Measurements from ENCODE around the gene DCAF4L1.
A peak's percentile ranks its signal among the peaks of the same experiment; 100 is the strongest.

The DCAF4L1 gene

GRCh38 chr4:41981456-41981855 lies at the start of gene DCAF4L1:
Gene DCAF4L1, plus strand, starts transcription at chr4:41981756. Its CDS starts 37 bp downstream, at chr4:41981793.
- no peak for DNase-seq

GRCh38 chr4:41932988-41933387 lies 48.6 kb upstream of the DCAF4L1 start:
- no peak for DNase-seq

- DNase-seq, result no peak
Observed at GRCh38 chr4:41933997-41934503, 47.5 kb upstream of the DCAF4L1 start.

GRCh38 chr4:41934514-41934900 lies 47.0 kb upstream of the DCAF4L1 start:
- DNase-seq, result no peak

- peak; percentile 72 for DNase-seq
Observed at GRCh38 chr4:41934901-41935651, 46.5 kb upstream of the DCAF4L1 start, which contains the start of gene TMEM33. Gene TMEM33, plus strand, starts transcription at chr4:41935429. Its CDS starts 56 bp downstream, at chr4:41935485.

- peak; percentile 19 for DNase-seq
Observed at GRCh38 chr4:41935652-41936021, 45.9 kb upstream of the DCAF4L1 start.

GRCh38 chr4:41939016-41939626 lies 42.4 kb upstream of the DCAF4L1 start:
- no peak for DNase-seq

GRCh38 chr4:41940834-41941233 lies 40.7 kb upstream of the DCAF4L1 start:
- no peak for DNase-seq

- DNase-seq, result no peak
Observed at GRCh38 chr4:41943506-41943905, 38.0 kb upstream of the DCAF4L1 start.

- DNase-seq, result no peak
Observed at GRCh38 chr4:41944089-41944488, 37.5 kb upstream of the DCAF4L1 start.

- no peak for DNase-seq
Observed at GRCh38 chr4:41949531-41949930, 32.0 kb upstream of the DCAF4L1 start.

- no peak for DNase-seq
Observed at GRCh38 chr4:41957634-41958033, 23.9 kb upstream of the DCAF4L1 start.

GRCh38 chr4:41963105-41963504 lies 18.5 kb upstream of the DCAF4L1 start:
- DNase-seq, result no peak

- no peak for DNase-seq
Observed at GRCh38 chr4:41964401-41964800, 17.2 kb upstream of the DCAF4L1 start.

- DNase-seq, result no peak
Observed at GRCh38 chr4:41967392-41967791, 14.2 kb upstream of the DCAF4L1 start.

- no peak for DNase-seq
Observed at GRCh38 chr4:41969671-41970070, 11.9 kb upstream of the DCAF4L1 start.

- no peak for DNase-seq
Observed at GRCh38 chr4:41975341-41975740, 6.2 kb upstream of the DCAF4L1 start.

- no peak for DNase-seq
Observed at GRCh38 chr4:41976775-41977516, 4.6 kb upstream of the DCAF4L1 start.

GRCh38 chr4:41977709-41978108 lies 3.8 kb upstream of the DCAF4L1 start:
- DNase-seq, result no peak

- no peak for DNase-seq
Observed at GRCh38 chr4:41982716-41983115, 1.2 kb downstream of the DCAF4L1 start.

GRCh38 chr4:41985151-41985550 lies 3.6 kb downstream of the DCAF4L1 start:
- DNase-seq, result no peak

GRCh38 chr4:41989994-41990364 lies 8.4 kb downstream of the DCAF4L1 start:
- no peak for DNase-seq

- DNase-seq, result peak; percentile 86
Observed at GRCh38 chr4:41990365-41991111, 9.0 kb downstream of the DCAF4L1 start, which contains the start of gene SLC30A9. Gene SLC30A9, plus strand, starts transcription at chr4:41990530. Its CDS starts 122 bp downstream, at chr4:41990652.

Data from stimulated activated CD4-positive, alpha-beta T cell treated with anti-CD3 and anti-CD28 coated beads, Interleukin-12 subunit alpha, Interleukin-12 subunit beta, amount 100 ng/mL, for 4 hours (primary cell).